ENCODE data around the gene DNAJC22. TPM values are rescaled to one million over a fixed set of nuclear protein-coding genes. Genes with fewer than 3 reads are reported as not detected.
"Not testable (repeated sequence)": the region's sequence is repeated elsewhere in the genome, so short reads cannot be mapped to it uniquely, and the experiment has no call there.

The DNAJC22 gene
- total RNA-seq, 2 donors from 2014 or later = 29.0 to 34.2 TPM

- Histone ChIP-seq H3K9me3 (no peaks in the 10 kb centered on the region), H3K9ac (ENCODE audit: low read depth in 2 of 2, low read length in 2 of 2) (peak overlapping the region in 1 of 2 donors; percentile 14), H3K27ac (no peak overlapping the region), H3K27me3 (no peaks in the 10 kb centered on the region), H3K4me1 (peaks cover 5% of the 10 kb centered on the region), H3K36me3 (no peaks in the 10 kb centered on the region), H3K4me3 (no peak overlapping the region)
- peak; percentile 37 for DNase-seq
- intact Hi-C loops (cut with DNase I) = no loop called here
- TF ChIP-seq, protein P1, sequence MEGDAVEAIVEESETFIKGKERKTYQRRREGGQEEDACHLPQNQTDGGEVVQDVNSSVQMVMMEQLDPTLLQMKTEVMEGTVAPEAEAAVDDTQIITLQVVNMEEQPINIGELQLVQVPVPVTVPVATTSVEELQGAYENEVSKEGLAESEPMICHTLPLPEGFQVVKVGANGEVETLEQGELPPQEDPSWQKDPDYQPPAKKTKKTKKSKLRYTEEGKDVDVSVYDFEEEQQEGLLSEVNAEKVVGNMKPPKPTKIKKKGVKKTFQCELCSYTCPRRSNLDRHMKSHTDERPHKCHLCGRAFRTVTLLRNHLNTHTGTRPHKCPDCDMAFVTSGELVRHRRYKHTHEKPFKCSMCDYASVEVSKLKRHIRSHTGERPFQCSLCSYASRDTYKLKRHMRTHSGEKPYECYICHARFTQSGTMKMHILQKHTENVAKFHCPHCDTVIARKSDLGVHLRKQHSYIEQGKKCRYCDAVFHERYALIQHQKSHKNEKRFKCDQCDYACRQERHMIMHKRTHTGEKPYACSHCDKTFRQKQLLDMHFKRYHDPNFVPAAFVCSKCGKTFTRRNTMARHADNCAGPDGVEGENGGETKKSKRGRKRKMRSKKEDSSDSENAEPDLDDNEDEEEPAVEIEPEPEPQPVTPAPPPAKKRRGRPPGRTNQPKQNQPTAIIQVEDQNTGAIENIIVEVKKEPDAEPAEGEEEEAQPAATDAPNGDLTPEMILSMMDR (IDR thresholded peaks at IDR 0.05) = peak; percentile 17
Measured at GRCh38 chr12:49369411-49370145, 22.9 kb downstream of the DNAJC22 start.

DNA sequence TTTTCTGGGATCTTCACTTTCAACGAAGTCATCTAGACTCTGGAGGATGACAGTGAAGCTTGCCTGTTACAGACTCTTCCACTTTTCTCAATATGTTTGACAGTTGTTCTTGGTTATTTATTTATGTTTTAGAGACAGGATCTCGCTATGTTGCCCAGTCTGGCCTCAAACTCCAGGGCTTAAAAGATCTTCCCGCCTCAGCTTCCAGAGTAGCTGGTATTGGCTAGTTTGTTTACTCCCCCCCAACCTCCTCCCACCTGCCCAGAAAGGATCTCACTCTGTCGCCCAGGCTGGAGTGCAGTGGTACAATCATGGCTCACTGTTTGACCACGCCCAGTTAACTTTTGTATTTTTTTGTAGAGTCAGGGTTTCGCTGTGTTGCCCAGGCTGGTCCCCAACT lies 23.9 kb downstream of the DNAJC22 start:
- H3K4me3 ChIP-seq = no peak overlapping the region
- no peak overlapping the region for H3K9ac ChIP-seq (ENCODE audit: low read depth in 2 of 2, low read length in 2 of 2)
- H3K4me1 ChIP-seq = peaks cover 5% of the 10 kb centered on the region
- H3K27ac ChIP-seq = no peak overlapping the region
- TF ChIP-seq, protein P1 (IDR thresholded peaks at IDR 0.05) = no peak
- H3K36me3 ChIP-seq = no peaks in the 10 kb centered on the region
- DNase-seq = no peak
- no peaks in the 10 kb centered on the region for H3K27me3 ChIP-seq
- intact Hi-C loops (cut with DNase I) = no loop called here
- H3K9me3 ChIP-seq = no peaks in the 10 kb centered on the region

DNA sequence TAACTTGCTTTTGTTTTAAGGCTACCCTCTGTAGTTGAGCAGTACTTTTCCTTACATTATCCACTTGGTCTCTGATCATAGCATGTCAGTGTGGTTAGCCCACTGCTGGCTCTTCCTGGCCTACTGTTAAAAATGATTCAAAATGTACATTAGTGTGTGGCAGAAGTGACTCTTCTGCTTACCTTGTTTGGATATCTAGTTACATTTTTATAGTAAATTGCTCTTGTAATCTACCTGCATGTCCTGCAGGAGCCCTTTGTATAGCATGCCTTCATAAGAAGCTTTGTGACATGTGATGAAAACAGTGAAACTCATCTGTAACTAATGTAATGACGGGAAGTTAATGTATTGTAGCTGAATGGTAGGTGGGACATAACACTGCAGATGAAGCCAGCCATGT lies 28.7 kb downstream of the DNAJC22 start:
- H3K4me3 ChIP-seq = no peak overlapping the region
- no peaks in the 10 kb centered on the region for H3K27me3 ChIP-seq
- H3K9ac ChIP-seq (ENCODE audit: low read depth in 2 of 2, low read length in 2 of 2) = no peak overlapping the region
- intact Hi-C loops (cut with DNase I) = no loop called here
- TF ChIP-seq, protein P1 (IDR thresholded peaks at IDR 0.05) = no peak
- no peak overlapping the region for H3K27ac ChIP-seq
- H3K4me1 ChIP-seq = no peaks in the 10 kb centered on the region
- DNase-seq = no peak
- H3K36me3 ChIP-seq = no peaks in the 10 kb centered on the region
- H3K9me3 ChIP-seq = no peaks in the 10 kb centered on the region

GRCh38 chr12:49377386-49377785 lies 30.7 kb downstream of the DNAJC22 start:
- Histone ChIP-seq H3K4me1 (no peaks in the 10 kb centered on the region), H3K27ac (no peak overlapping the region), H3K9ac (ENCODE audit: low read depth in 2 of 2, low read length in 2 of 2) (no peak overlapping the region), H3K27me3 (no peaks in the 10 kb centered on the region), H3K9me3 (no peaks in the 10 kb centered on the region), H3K36me3 (no peaks in the 10 kb centered on the region), H3K4me3 (no peak overlapping the region)
- TF ChIP-seq, protein P1 (IDR thresholded peaks at IDR 0.05) = no peak
- no peak for DNase-seq
- intact Hi-C loops (cut with DNase I) = no loop called here

GRCh38 chr12:49380184-49380583 lies 33.5 kb downstream of the DNAJC22 start:
- H3K27me3 ChIP-seq; intact Hi-C loops (cut with DNase I); H3K4me1 ChIP-seq; H3K9me3 ChIP-seq; H3K27ac ChIP-seq; DNase-seq; H3K36me3 ChIP-seq; H3K9ac ChIP-seq (ENCODE audit: low read depth in 2 of 2, low read length in 2 of 2); H3K4me3 ChIP-seq: not testable (repeated sequence)

DNA sequence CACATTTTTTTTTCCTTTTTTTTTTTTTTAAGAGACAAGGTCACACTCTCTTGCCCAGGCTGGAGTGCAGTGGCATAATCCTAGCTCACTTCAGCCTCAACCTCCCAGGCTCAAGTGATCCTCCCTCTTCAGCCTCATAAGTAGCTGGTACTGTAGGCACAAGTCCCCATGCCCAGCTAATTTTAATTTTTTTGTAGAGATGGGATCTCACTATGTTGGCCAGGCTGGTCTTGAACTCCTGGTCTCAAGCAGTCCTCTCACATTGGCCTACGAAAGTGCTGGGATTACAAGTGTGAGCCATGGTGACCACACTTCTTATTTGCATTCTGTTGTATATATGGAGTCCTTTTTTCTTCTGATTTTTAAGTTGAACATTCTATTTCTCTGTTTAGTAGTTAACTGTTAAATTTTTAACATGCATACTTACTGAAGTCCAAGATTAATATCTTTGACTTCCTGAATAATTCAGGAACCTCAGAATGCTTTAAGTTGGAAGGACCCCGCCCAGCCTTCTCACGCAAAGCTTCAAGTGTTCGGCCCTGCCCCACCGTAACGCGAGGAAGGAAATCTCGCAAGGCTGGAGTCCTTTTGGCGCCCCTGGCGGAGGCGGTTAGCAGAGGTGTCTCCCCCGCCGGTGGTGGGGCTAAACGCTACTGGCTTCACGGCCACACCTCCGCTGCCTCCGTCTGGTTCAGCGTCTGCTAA lies 42.1 kb downstream of the DNAJC22 start:
- TF ChIP-seq, protein P1 (IDR thresholded peaks at IDR 0.05) = no peak
- H3K4me3 ChIP-seq = no peak overlapping the region
- no peak overlapping the region for H3K27ac ChIP-seq
- no peaks in the 10 kb centered on the region for H3K4me1 ChIP-seq
- H3K27me3 ChIP-seq = no peaks in the 10 kb centered on the region
- intact Hi-C loops (cut with DNase I) = no loop called here
- H3K9ac ChIP-seq (ENCODE audit: low read depth in 2 of 2, low read length in 2 of 2) = no peak overlapping the region
- no peaks in the 10 kb centered on the region for H3K9me3 ChIP-seq
- no peaks in the 10 kb centered on the region for H3K36me3 ChIP-seq
- DNase-seq = peak; percentile 22

Measured in colonic mucosa (tissue), 4 donors.